Stimulated activated naive CD8-positive, alpha-beta T cell treated with anti-CD3 and anti-CD28 coated beads, Interleukin-15, Interleukin-2, amounts not matched to agents 100 ng/mL and 50 ng/mL, for 24 hours (primary cell): Measurements from ENCODE around the gene ANKZF1.

Experiments used
- H3K27ac Mint-ChIP-seq: one replicate; pipeline ENCODE4 v1.8.0; 2021; ENCODE audit warnings: mild to moderate bottlenecking, mixed read lengths
- H3K27me3 Mint-ChIP-seq: one replicate; pipeline ENCODE4 v1.8.0; 2021; ENCODE audit warnings: mixed read lengths
- H3K36me3 Mint-ChIP-seq: one replicate; pipeline ENCODE4 v1.8.0; 2021; ENCODE audit warnings: low read depth, mixed read lengths
- H3K4me1 Mint-ChIP-seq: one replicate; pipeline ENCODE4 v1.8.0; 2021; ENCODE audit warnings: low read depth, mixed read lengths
- H3K4me3 Mint-ChIP-seq: one replicate; pipeline ENCODE4 v1.8.0; 2021; ENCODE audit warnings: mild to moderate bottlenecking, mixed read lengths
- H3K9me3 Mint-ChIP-seq: one replicate; pipeline ENCODE4 v1.8.0; 2021; ENCODE audit warnings: mixed read lengths

The ANKZF1 gene

GRCh38 chr2:219214786-219215185 is 14.8 kb upstream of the ANKZF1 start:
- no peaks in the 10 kb centered on the region for H3K9me3 Mint-ChIP-seq
- no peaks in the 10 kb centered on the region for H3K27me3 Mint-ChIP-seq
- no peak overlapping the region for H3K4me3 Mint-ChIP-seq
- H3K36me3 Mint-ChIP-seq, result peaks cover 47% of the 10 kb centered on the region
- no peak overlapping the region for H3K27ac Mint-ChIP-seq
- peaks cover 42% of the 10 kb centered on the region for H3K4me1 Mint-ChIP-seq

GRCh38 chr2:219215871-219216534 is 13.6 kb upstream of the ANKZF1 start:
- H3K27me3 Mint-ChIP-seq, result no peaks in the 10 kb centered on the region
- H3K36me3 Mint-ChIP-seq, result peaks cover 39% of the 10 kb centered on the region
- H3K4me1 Mint-ChIP-seq, result peaks cover 32% of the 10 kb centered on the region
- H3K4me3 Mint-ChIP-seq, result no peak overlapping the region
- no peaks in the 10 kb centered on the region for H3K9me3 Mint-ChIP-seq
- H3K27ac Mint-ChIP-seq, result no peak overlapping the region

GRCh38 chr2:219216535-219216915 is 13.1 kb upstream of the ANKZF1 start:
- Mint-ChIP-seq H3K9me3 (no peaks in the 10 kb centered on the region), H3K4me1 (peaks cover 27% of the 10 kb centered on the region), H3K27me3 (no peaks in the 10 kb centered on the region), H3K4me3 (peak overlapping the region; percentile 58), H3K36me3 (peaks cover 39% of the 10 kb centered on the region), H3K27ac (peak overlapping the region; percentile 26)

GRCh38 chr2:219218217-219218731 is 11.3 kb upstream of the ANKZF1 start:
- Mint-ChIP-seq H3K4me3 (peak overlapping the region; percentile 85), H3K9me3 (no peaks in the 10 kb centered on the region), H3K27me3 (no peaks in the 10 kb centered on the region), H3K27ac (peak overlapping the region; percentile 84), H3K36me3 (peaks cover 36% of the 10 kb centered on the region), H3K4me1 (peaks cover 23% of the 10 kb centered on the region)

- Mint-ChIP-seq H3K27ac (peak within 1 kb of the TSS; percentile 84), H3K36me3 (peaks cover 39% of the 10 kb centered on the region), H3K4me3 (peak within 1 kb of the TSS; percentile 85), H3K27me3 (no peaks in the 10 kb centered on the region), H3K4me1 (peaks cover 23% of the 10 kb centered on the region), H3K9me3 (no peaks in the 10 kb centered on the region)
Measured at GRCh38 chr2:219218732-219219701, 10.6 kb upstream of the ANKZF1 start, which contains the start of gene ABCB6. Gene ABCB6 (minus strand): TSS chr2:219218958. CDS start chr2:219218673, 285 bp downstream.

- H3K36me3 Mint-ChIP-seq, result peaks cover 40% of the 10 kb centered on the region
- no peak overlapping the region for H3K27ac Mint-ChIP-seq
- no peak overlapping the region for H3K4me3 Mint-ChIP-seq
Measured at GRCh38 chr2:219219784-219220532, 9.6 kb upstream of the ANKZF1 start.

GRCh38 chr2:219220652-219221402 is 8.8 kb upstream of the ANKZF1 start:
- H3K9me3 Mint-ChIP-seq, result no peaks in the 10 kb centered on the region
- H3K36me3 Mint-ChIP-seq, result peaks cover 46% of the 10 kb centered on the region
- no peaks in the 10 kb centered on the region for H3K27me3 Mint-ChIP-seq

More at GRCh38 chr2:219219784-219220532, 9.6 kb upstream of the ANKZF1 start:
- H3K27me3 Mint-ChIP-seq, result no peaks in the 10 kb centered on the region
- H3K4me1 Mint-ChIP-seq, result peaks cover 24% of the 10 kb centered on the region
- H3K9me3 Mint-ChIP-seq, result no peaks in the 10 kb centered on the region

GRCh38 chr2:219221957-219222518 is 7.6 kb upstream of the ANKZF1 start:
- H3K9me3 Mint-ChIP-seq, result no peaks in the 10 kb centered on the region
- H3K27me3 Mint-ChIP-seq, result no peaks in the 10 kb centered on the region
- H3K27ac Mint-ChIP-seq, result no peak overlapping the region

More at GRCh38 chr2:219220652-219221402, 8.8 kb upstream of the ANKZF1 start:
- H3K4me3 Mint-ChIP-seq, result no peak overlapping the region
- no peak overlapping the region for H3K27ac Mint-ChIP-seq
- peaks cover 29% of the 10 kb centered on the region for H3K4me1 Mint-ChIP-seq

GRCh38 chr2:219223831-219224610 is 5.6 kb upstream of the ANKZF1 start:
- no peak overlapping the region for H3K27ac Mint-ChIP-seq
- no peak overlapping the region for H3K4me3 Mint-ChIP-seq

More at GRCh38 chr2:219221957-219222518, 7.6 kb upstream of the ANKZF1 start:
- Mint-ChIP-seq H3K4me1 (peaks cover 27% of the 10 kb centered on the region), H3K4me3 (no peak overlapping the region), H3K36me3 (peaks cover 48% of the 10 kb centered on the region)

GRCh38 chr2:219225350-219225749 is 4.3 kb upstream of the ANKZF1 start:
- no peaks in the 10 kb centered on the region for H3K9me3 Mint-ChIP-seq
- H3K27ac Mint-ChIP-seq, result no peak overlapping the region
- H3K36me3 Mint-ChIP-seq, result peaks cover 47% of the 10 kb centered on the region
- H3K4me1 Mint-ChIP-seq, result peaks cover 32% of the 10 kb centered on the region
- no peaks in the 10 kb centered on the region for H3K27me3 Mint-ChIP-seq
- no peak overlapping the region for H3K4me3 Mint-ChIP-seq

More at GRCh38 chr2:219223831-219224610, 5.6 kb upstream of the ANKZF1 start:
- H3K9me3 Mint-ChIP-seq, result no peaks in the 10 kb centered on the region
- no peaks in the 10 kb centered on the region for H3K27me3 Mint-ChIP-seq
- H3K36me3 Mint-ChIP-seq, result peaks cover 47% of the 10 kb centered on the region
- H3K4me1 Mint-ChIP-seq, result peaks cover 29% of the 10 kb centered on the region

- H3K4me3 Mint-ChIP-seq, result peak overlapping the region; percentile 100
- H3K36me3 Mint-ChIP-seq, result peaks cover 60% of the 10 kb centered on the region
- H3K27ac Mint-ChIP-seq, result peak overlapping the region; percentile 74
- H3K9me3 Mint-ChIP-seq, result no peaks in the 10 kb centered on the region
- H3K4me1 Mint-ChIP-seq, result peaks cover 58% of the 10 kb centered on the region
- no peaks in the 10 kb centered on the region for H3K27me3 Mint-ChIP-seq
Measured at GRCh38 chr2:219228041-219228910, 1.3 kb upstream of the ANKZF1 start.

GRCh38 chr2:219228911-219229304 is 698 bp upstream of the ANKZF1 start:
- H3K9me3 Mint-ChIP-seq, result no peaks in the 10 kb centered on the region
- peaks cover 58% of the 10 kb centered on the region for H3K4me1 Mint-ChIP-seq
- peak overlapping the region; percentile 100 for H3K4me3 Mint-ChIP-seq
- H3K27me3 Mint-ChIP-seq, result no peaks in the 10 kb centered on the region
- H3K27ac Mint-ChIP-seq, result peak overlapping the region; percentile 74
- H3K36me3 Mint-ChIP-seq, result peaks cover 61% of the 10 kb centered on the region
